Mesendoderm (in vitro differentiated cells): ENCODE results near the gene EPN2.

ENCODE experiments used
- DNase-seq: peaks from one replicate; pipeline ENCODE4 v3.0.0; 2013
- H2AK5ac ChIP-seq: 2 replicates; pipeline ENCODE4 v1.6.1; 2013; ENCODE audit warnings: low read length, inconsistent platforms
- H2BK120ac ChIP-seq: 2 replicates; pipeline ENCODE4 v1.6.1; 2013; ENCODE audit warnings: low read depth, mild to moderate bottlenecking, low read length, moderate library complexity, mixed read lengths
- H2BK15ac ChIP-seq: replicated peaks from 2 replicates; pipeline ENCODE4 v1.6.1; 2013; ENCODE audit warnings: low read depth, mild to moderate bottlenecking, moderate library complexity
- H2BK5ac ChIP-seq: 2 replicates; pipeline ENCODE4 v1.6.1; 2013; ENCODE audit warnings: low read length, inconsistent platforms
- H3K18ac ChIP-seq: 2 replicates; pipeline ENCODE4 v1.6.1; 2013; ENCODE audit warnings: mild to moderate bottlenecking, low read length, mixed read lengths
- H3K23ac ChIP-seq: one replicate; pipeline ENCODE4 v1.6.1; 2013; ENCODE audit warnings: low read length
- H3K27ac ChIP-seq: 2 replicates; pipeline ENCODE4 v1.5.1; 2013; ENCODE audit warnings: low read depth, mild to moderate bottlenecking, inconsistent platforms, low read length, moderate library complexity
- H3K27me3 ChIP-seq: 2 replicates; pipeline ENCODE4 v1.6.1; 2013; ENCODE audit warnings: low read length, control low read depth, mild to moderate bottlenecking, inconsistent platforms; ENCODE audit not compliant: insufficient read depth, poor library complexity
- H3K36me3 ChIP-seq: 2 replicates; pipeline ENCODE4 v1.6.1; 2013; ENCODE audit warnings: low read length, inconsistent platforms; ENCODE audit not compliant: control insufficient read depth, insufficient read depth
- H3K4ac ChIP-seq: one replicate; pipeline ENCODE4 v1.6.1; 2013; ENCODE audit warnings: low read depth, mild to moderate bottlenecking, low read length, moderate library complexity
- H3K4me1 ChIP-seq: 2 replicates; pipeline ENCODE4 v1.6.1; 2013; ENCODE audit warnings: low read depth, low read length, inconsistent platforms; ENCODE audit not compliant: control insufficient read depth
- H3K4me2 ChIP-seq: 2 replicates; pipeline ENCODE4 v1.6.1; 2013; ENCODE audit warnings: low read length
- H3K4me3 ChIP-seq: 2 replicates; pipeline ENCODE4 v1.5.1; 2013; ENCODE audit warnings: mild to moderate bottlenecking, low read length
- H3K56ac ChIP-seq: one replicate; pipeline ENCODE4 v1.6.1; 2013; ENCODE audit warnings: low read length
- H3K79me1 ChIP-seq: 2 replicates; pipeline ENCODE4 v1.6.1; 2013; ENCODE audit warnings: low read length, inconsistent platforms
- H3K79me2 ChIP-seq: 2 replicates; pipeline ENCODE4 v1.6.1; 2013; ENCODE audit warnings: mild to moderate bottlenecking, low read length; ENCODE audit not compliant: control insufficient read depth, insufficient read depth
- H3K9ac ChIP-seq: 2 replicates; pipeline ENCODE4 v1.6.1; 2013; ENCODE audit warnings: low read length, inconsistent platforms
- H4K5ac ChIP-seq: one replicate; pipeline ENCODE4 v1.6.1; 2013; ENCODE audit warnings: low read length
- H4K8ac ChIP-seq: one replicate; pipeline ENCODE4 v1.6.1; 2013; ENCODE audit warnings: low read depth, mild to moderate bottlenecking, control low read depth, low read length, moderate library complexity
- WGBS: extraction: QIAGEN DNeasy Blood & Tissue Kit; methylation state at CpG from one replicate; pipeline ENCODE4 v1.1.7; 2013; ENCODE audit warnings: low lambda C conversion rate, missing lambda C conversion rate; ENCODE audit not compliant: insufficient coverage; ENCODE audit errors: extremely low coverage; 5-methylcytosine and 5-hydroxymethylcytosine counted together

Gene EPN2

GRCh38 chr17:19336938-19337711 is 100.0 kb downstream of the EPN2 start:
- H3K36me3 ChIP-seq: no peaks in the 10 kb centered on the region
- no peak overlapping the region for H3K4ac ChIP-seq
- H2BK120ac ChIP-seq: no peak overlapping the region
- H3K27me3 ChIP-seq: no peaks in the 10 kb centered on the region
- H3K18ac ChIP-seq: no peak overlapping the region
- no peak overlapping the region for H3K9ac ChIP-seq
- no peak overlapping the region for H3K4me2 ChIP-seq
- no peak overlapping the region for H2BK15ac ChIP-seq
- H4K8ac ChIP-seq: no peak overlapping the region
- DNase-seq: peak; percentile 77
- no peak overlapping the region for H4K5ac ChIP-seq
- no peaks in the 10 kb centered on the region for H3K79me2 ChIP-seq
- no peak overlapping the region for H3K27ac ChIP-seq
- no peaks in the 10 kb centered on the region for H3K79me1 ChIP-seq
- H3K4me1 ChIP-seq: no peaks in the 10 kb centered on the region
- WGBS: no CpG with 5 or more reads among the region's 21 CpGs
- no peak overlapping the region for H2BK5ac ChIP-seq
- H3K4me3 ChIP-seq: no peak overlapping the region
- H2AK5ac ChIP-seq: no peak overlapping the region
- H3K23ac ChIP-seq: peak overlapping the region; percentile 1
- H3K56ac ChIP-seq: no peak overlapping the region

- Histone ChIP-seq H3K36me3 (no peaks in the 10 kb centered on the region), H3K27ac (no peak overlapping the region), H3K4ac (no peak overlapping the region), H2BK15ac (no peak overlapping the region), H2AK5ac (no peak overlapping the region), H4K8ac (no peak overlapping the region), H3K79me1 (no peaks in the 10 kb centered on the region), H4K5ac (no peak overlapping the region), H3K9ac (no peak overlapping the region), H3K79me2 (no peaks in the 10 kb centered on the region), H2BK120ac (no peak overlapping the region), H3K4me1 (no peaks in the 10 kb centered on the region), H3K56ac (peak overlapping the region; percentile 35), H3K27me3 (no peaks in the 10 kb centered on the region), H3K4me3 (no peak overlapping the region), H3K23ac (no peak overlapping the region), H2BK5ac (no peak overlapping the region), H3K4me2 (no peak overlapping the region), H3K18ac (no peak overlapping the region)
- DNase-seq: no peak
- WGBS: no CpG with 5 or more reads among the region's 2 CpGs
Observed at GRCh38 chr17:19337712-19338023, 100.5 kb downstream of the EPN2 start.

- Histone ChIP-seq H4K8ac (no peak overlapping the region), H3K36me3 (no peaks in the 10 kb centered on the region), H3K23ac (no peak overlapping the region), H3K27ac (no peak overlapping the region), H3K4me3 (no peak overlapping the region), H2BK5ac (no peak overlapping the region), H3K56ac (peak overlapping the region; percentile 35), H3K18ac (no peak overlapping the region), H3K27me3 (no peaks in the 10 kb centered on the region), H2AK5ac (no peak overlapping the region), H3K79me1 (no peaks in the 10 kb centered on the region), H3K9ac (no peak overlapping the region), H2BK15ac (no peak overlapping the region), H4K5ac (no peak overlapping the region), H2BK120ac (no peak overlapping the region), H3K4me1 (no peaks in the 10 kb centered on the region), H3K4me2 (no peak overlapping the region), H3K79me2 (no peaks in the 10 kb centered on the region), H3K4ac (no peak overlapping the region)
- DNase-seq: peak; percentile 83
- no CpG with 5 or more reads among the region's 7 CpGs for WGBS
Observed at GRCh38 chr17:19338031-19338990, 101.1 kb downstream of the EPN2 start.

- no peak overlapping the region for H3K27ac ChIP-seq
- H3K4me2 ChIP-seq: no peak overlapping the region
- H3K79me2 ChIP-seq: no peaks in the 10 kb centered on the region
- no peak for DNase-seq
- H3K9ac ChIP-seq: no peak overlapping the region
- no peaks in the 10 kb centered on the region for H3K4me1 ChIP-seq
- no peak overlapping the region for H2BK15ac ChIP-seq
- H3K27me3 ChIP-seq: no peaks in the 10 kb centered on the region
- no peak overlapping the region for H3K23ac ChIP-seq
- no peak overlapping the region for H2BK5ac ChIP-seq
- H3K18ac ChIP-seq: no peak overlapping the region
- no peak overlapping the region for H3K4me3 ChIP-seq
- no peak overlapping the region for H4K8ac ChIP-seq
- H4K5ac ChIP-seq: no peak overlapping the region
- WGBS: no CpG with 5 or more reads among the region's 2 CpGs
- H3K79me1 ChIP-seq: no peaks in the 10 kb centered on the region
- no peak overlapping the region for H3K56ac ChIP-seq
- H3K36me3 ChIP-seq: no peaks in the 10 kb centered on the region
- H2BK120ac ChIP-seq: no peak overlapping the region
- no peak overlapping the region for H3K4ac ChIP-seq
- H2AK5ac ChIP-seq: no peak overlapping the region
Observed at GRCh38 chr17:19339341-19339815, 102.2 kb downstream of the EPN2 start.

GRCh38 chr17:19341211-19341631 is 104.1 kb downstream of the EPN2 start:
- no peak overlapping the region for H3K9ac ChIP-seq
- no peak overlapping the region for H2BK120ac ChIP-seq
- no peak for DNase-seq
- no peaks in the 10 kb centered on the region for H3K36me3 ChIP-seq
- H2AK5ac ChIP-seq: no peak overlapping the region
- no peak overlapping the region for H3K4me2 ChIP-seq
- H3K79me2 ChIP-seq: no peaks in the 10 kb centered on the region
- no peaks in the 10 kb centered on the region for H3K27me3 ChIP-seq
- no peak overlapping the region for H3K4me3 ChIP-seq
- no peak overlapping the region for H4K8ac ChIP-seq
- H3K18ac ChIP-seq: no peak overlapping the region
- no peak overlapping the region for H2BK5ac ChIP-seq
- no peaks in the 10 kb centered on the region for H3K79me1 ChIP-seq
- H3K56ac ChIP-seq: no peak overlapping the region
- no peak overlapping the region for H3K4ac ChIP-seq
- no peak overlapping the region for H3K23ac ChIP-seq
- H2BK15ac ChIP-seq: no peak overlapping the region
- WGBS: no CpG with 5 or more reads among the region's 7 CpGs
- no peak overlapping the region for H4K5ac ChIP-seq
- H3K27ac ChIP-seq: no peak overlapping the region
- H3K4me1 ChIP-seq: no peaks in the 10 kb centered on the region
